Right lobe of liver (tissue), 6 donors: ENCODE results near the gene CDHR2. TPM values are rescaled to one million over a fixed set of nuclear protein-coding genes. Genes with fewer than 3 reads are reported as not detected.

ENCODE experiments used
- ATAC-seq, 4 donors: fragments of 200-7000 bp; cut with Tn5 transposase; one replicate each; pipeline ENCODE4 v1.9.1; 2020; ENCODE audit warnings: mild to moderate bottlenecking in 4 of 4, moderate library complexity in 4 of 4
- DNase-seq, 3 donors: peaks; one replicate each; pipeline ENCODE4 v3.0.0-alpha.2; 2020
- H3K27ac ChIP-seq, 3 donors: fragments of 200-600 bp; one replicate each; pipeline ENCODE4 v1.8.0; 2022
- H3K27me3 ChIP-seq, 2 donors: fragments of 200-600 bp; one replicate each; pipeline ENCODE4 v1.8.0; 2022
- H3K36me3 ChIP-seq, 4 donors: fragments of 200-600 bp; sonication (generic) in 1 of 4; one replicate each; pipeline versions ENCODE4 v1.5.1 to v1.8.0; 2017 to 2022; ENCODE audit warnings: control low read depth in 1 of 4
- H3K4me1 ChIP-seq, 4 donors: fragments of 200-600 bp; sonication (generic) in 1 of 4; one replicate each; pipeline versions ENCODE4 v1.5.1 to v1.8.0; 2017 to 2022; ENCODE audit warnings: control low read depth in 1 of 4
- H3K4me3 ChIP-seq, 3 donors: fragments of 200-600 bp; one replicate each; pipeline ENCODE4 v1.8.0; 2022
- H3K9me3 ChIP-seq, 4 donors: fragments of 200-600 bp; sonication (generic) in 1 of 4; one replicate each; pipeline versions ENCODE4 v1.5.1 to v1.8.0; 2017 to 2022; ENCODE audit warnings: control low read depth in 1 of 4
- POLR2A ChIP-seq: fragments of 450-650 bp; IDR thresholded peaks from one replicate; pipeline ENCODE4 v1.6.1; 2017; ENCODE audit warnings: antibody characterized with exemption, mild to moderate bottlenecking
- WGBS: methylation state at CpG from one replicate; pipeline ENCODE4 v1.1.6; 2018; ENCODE audit warnings: low coverage, low lambda C conversion rate; ENCODE audit not compliant: insufficient coverage; ENCODE audit errors: missing lambda C conversion rate; 5-methylcytosine and 5-hydroxymethylcytosine counted together
- intact Hi-C, 2 donors: fragments of 100-400 bp; cut with DNase I; formaldehyde crosslinking; loops; one replicate each; pipeline versions ENCODE4 v1.11.2 to v1.14.1; 2022
- total RNA-seq, 6 experiments: library from RNA; depleted of rRNA in 2 of 6; stranded (reverse); fragments of >200 nt in 2 of 6; fragmentation: NEBNext Ultra II Directional in 3 of 6; extraction: Animal tissue kit (Norgen Biotek cat#: 25700) in 3 of 6; gene quantifications; one replicate each; pipeline versions ENCODE4 v1.1.0 to v1.2.4, GENCODE V29; 2016 to 2023
- TF ChIP-seq, protein P1 (sequence below), 4 donors: fragments of 200-600 bp in 3 of 4; fragments of 450-650 bp in 1 of 4; IDR thresholded peaks; one replicate each; pipeline versions ENCODE4 v1.5.1 to v1.8.0; 2016 to 2022; ENCODE audit warnings: antibody characterized with exemption in 4 of 4, mild to moderate bottlenecking in 2 of 4
- donor health status: DM: no; HTN: yes; CAD: no.
- donor health status: DM: no; HTN: no; CAD: no.
- donor health status: DM: no; HTN: no; CAD: no.
- donor health status: DM: no; HTN: yes; CAD: no.
- donor health status: DM: no; HTN: yes; CAD: no.

The CDHR2 gene
- total RNA-seq, 6 experiments from 2014 or later, result 6.8 to 89.2 (median 41.2) TPM

DNA sequence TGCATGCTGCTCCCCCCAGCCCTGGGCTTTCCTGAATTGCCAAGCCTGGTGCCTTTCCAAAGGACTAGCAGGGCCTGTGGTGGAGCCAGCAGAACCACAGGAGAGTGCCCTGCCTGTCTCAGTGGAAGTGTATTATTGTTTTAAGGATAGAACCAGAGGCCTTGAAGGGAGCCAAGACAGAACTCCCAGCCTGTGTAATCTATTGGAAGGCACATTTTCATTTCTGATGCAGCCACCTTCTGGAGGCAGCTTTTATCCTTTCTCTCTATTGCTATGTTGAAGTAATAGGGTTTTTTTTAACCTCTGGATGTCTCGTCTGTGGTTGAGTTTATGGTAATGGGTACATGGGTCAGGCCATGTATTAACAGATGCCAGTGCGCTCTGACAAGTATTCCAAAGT lies 41.2 kb upstream of the CDHR2 start:
- intact Hi-C loops, result no loop called here
- Histone ChIP-seq H3K4me1 (no peaks in the 10 kb centered on the region), H3K36me3 (peaks cover 0 to 53% (median 21%) of the 10 kb centered on the region in 4 donors), H3K9me3 (no peaks in the 10 kb centered on the region), H3K27me3 (no peaks in the 10 kb centered on the region), H3K4me3 (no peak overlapping the region), H3K27ac (no peak overlapping the region)
- no peak for ATAC-seq
- DNase-seq, result no peak
- TF ChIP-seq, protein P1, sequence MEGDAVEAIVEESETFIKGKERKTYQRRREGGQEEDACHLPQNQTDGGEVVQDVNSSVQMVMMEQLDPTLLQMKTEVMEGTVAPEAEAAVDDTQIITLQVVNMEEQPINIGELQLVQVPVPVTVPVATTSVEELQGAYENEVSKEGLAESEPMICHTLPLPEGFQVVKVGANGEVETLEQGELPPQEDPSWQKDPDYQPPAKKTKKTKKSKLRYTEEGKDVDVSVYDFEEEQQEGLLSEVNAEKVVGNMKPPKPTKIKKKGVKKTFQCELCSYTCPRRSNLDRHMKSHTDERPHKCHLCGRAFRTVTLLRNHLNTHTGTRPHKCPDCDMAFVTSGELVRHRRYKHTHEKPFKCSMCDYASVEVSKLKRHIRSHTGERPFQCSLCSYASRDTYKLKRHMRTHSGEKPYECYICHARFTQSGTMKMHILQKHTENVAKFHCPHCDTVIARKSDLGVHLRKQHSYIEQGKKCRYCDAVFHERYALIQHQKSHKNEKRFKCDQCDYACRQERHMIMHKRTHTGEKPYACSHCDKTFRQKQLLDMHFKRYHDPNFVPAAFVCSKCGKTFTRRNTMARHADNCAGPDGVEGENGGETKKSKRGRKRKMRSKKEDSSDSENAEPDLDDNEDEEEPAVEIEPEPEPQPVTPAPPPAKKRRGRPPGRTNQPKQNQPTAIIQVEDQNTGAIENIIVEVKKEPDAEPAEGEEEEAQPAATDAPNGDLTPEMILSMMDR (IDR thresholded peaks at IDR 0.05), result no peak
- no peak for TF ChIP-seq POLR2A
- 100% methylated on average over 2 of the region's 2 CpGs for WGBS

DNA sequence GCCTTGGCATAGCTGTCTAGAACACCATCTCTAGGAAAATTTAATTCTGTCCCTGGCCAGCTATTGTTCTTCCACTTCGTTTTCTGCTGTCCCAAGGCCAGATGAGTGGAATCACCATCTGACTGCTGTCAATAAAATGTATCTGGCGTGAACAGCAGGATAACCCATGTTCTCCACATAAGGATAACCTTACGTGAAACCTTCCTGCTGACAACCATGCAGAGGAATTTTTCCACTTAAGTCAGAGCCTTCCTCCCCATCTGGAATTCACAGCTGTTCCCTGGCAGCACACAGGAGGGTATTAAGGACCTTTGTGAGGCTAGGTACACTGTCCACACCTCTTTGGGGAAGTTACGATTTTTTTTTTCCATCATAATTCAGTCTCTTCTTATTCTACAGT lies 40.5 kb upstream of the CDHR2 start:
- ATAC-seq, result no peak
- peaks cover 0 to 48% (median 19%) of the 10 kb centered on the region in 4 donors for H3K36me3 ChIP-seq
- intact Hi-C loops, result no loop called here
- H3K27ac ChIP-seq, result no peak overlapping the region
- no peak overlapping the region for H3K4me3 ChIP-seq
- H3K27me3 ChIP-seq, result no peaks in the 10 kb centered on the region
- WGBS, result 73% methylated on average over 4 of the region's 4 CpGs
- no peak for DNase-seq
- no peaks in the 10 kb centered on the region for H3K9me3 ChIP-seq
- no peaks in the 10 kb centered on the region for H3K4me1 ChIP-seq
- TF ChIP-seq POLR2A, result no peak
- TF ChIP-seq, protein P1 (IDR thresholded peaks at IDR 0.05), result no peak

DNA sequence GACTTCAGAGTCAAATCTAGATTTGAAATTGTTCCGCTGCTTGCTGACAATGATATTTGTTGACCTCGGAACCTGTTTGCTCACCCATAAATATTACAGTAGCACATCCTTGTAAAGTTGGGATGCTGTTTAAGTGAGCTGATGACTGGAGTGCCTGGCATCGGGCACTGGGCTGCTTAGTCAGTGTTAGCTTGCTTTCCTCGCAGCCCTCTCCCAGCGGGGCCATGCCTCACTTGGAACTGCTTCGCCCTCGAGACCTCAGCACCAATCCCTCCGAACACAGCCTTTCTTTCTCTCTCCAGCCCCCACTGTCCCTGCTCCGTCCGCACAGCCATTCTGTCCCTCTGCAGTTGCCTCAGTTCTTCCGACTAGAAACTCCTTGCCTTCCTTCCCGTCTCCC lies 35.4 kb upstream of the CDHR2 start:
- DNase-seq, result no peak
- intact Hi-C loops, result no loop called here
- WGBS, result 74% methylated on average over 12 of the region's 12 CpGs

DNA sequence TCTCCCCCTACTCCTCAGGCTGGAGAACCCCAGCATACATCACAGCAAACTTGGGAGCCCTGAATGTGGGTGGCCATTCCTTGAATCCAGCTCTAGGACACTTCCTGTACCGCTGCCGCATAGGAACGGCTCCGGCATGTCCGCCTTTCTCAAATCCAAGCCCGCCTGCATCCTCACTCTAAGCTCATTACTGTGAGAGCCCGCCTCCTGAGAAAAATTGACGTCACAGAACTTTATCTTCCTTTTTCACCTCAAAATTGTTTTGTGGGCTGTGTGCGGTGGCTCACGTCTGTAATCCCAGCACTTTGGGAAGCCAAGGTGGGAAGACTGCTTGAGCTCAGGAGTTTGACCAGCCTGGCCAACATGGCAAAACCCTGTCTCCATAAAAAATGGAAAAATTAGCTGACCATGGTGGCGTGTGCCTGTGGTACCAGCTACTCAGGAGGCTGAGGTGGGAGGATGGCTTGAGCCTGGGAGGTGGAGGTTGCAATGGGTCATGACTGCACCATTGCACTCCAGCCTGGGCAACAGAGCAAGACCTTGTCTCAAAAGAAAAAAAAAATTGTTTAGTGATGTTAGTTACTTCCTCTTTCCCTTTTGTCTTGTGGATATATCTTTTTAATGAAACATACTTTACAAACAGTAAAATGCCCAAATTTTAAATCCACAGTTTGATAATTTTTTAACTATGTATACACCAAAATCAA lies 34.7 kb upstream of the CDHR2 start:
- ATAC-seq, result no peak
- WGBS, result 70% methylated on average over 10 of the region's 11 CpGs
- H3K9me3 ChIP-seq, result no peaks in the 10 kb centered on the region
- no peaks in the 10 kb centered on the region for H3K27me3 ChIP-seq
- intact Hi-C loops, result no loop called here
- no peaks in the 10 kb centered on the region for H3K36me3 ChIP-seq
- no peak overlapping the region for H3K27ac ChIP-seq
- no peak for TF ChIP-seq POLR2A
- no peak for DNase-seq
- H3K4me1 ChIP-seq, result no peaks in the 10 kb centered on the region
- H3K4me3 ChIP-seq, result no peak overlapping the region

More for the DNA sequence above, 35.4 kb upstream of the CDHR2 start:
- no peak overlapping the region for H3K27ac ChIP-seq
- TF ChIP-seq, protein P1 (IDR thresholded peaks at IDR 0.05), result no peak
- no peak for TF ChIP-seq POLR2A
- no peaks in the 10 kb centered on the region for H3K9me3 ChIP-seq
- H3K36me3 ChIP-seq, result peaks cover 0 to 6% (median under 1%) of the 10 kb centered on the region in 4 donors
- no peak overlapping the region for H3K4me3 ChIP-seq
- H3K27me3 ChIP-seq, result no peaks in the 10 kb centered on the region
- H3K4me1 ChIP-seq, result no peaks in the 10 kb centered on the region
- no peak for ATAC-seq

DNA sequence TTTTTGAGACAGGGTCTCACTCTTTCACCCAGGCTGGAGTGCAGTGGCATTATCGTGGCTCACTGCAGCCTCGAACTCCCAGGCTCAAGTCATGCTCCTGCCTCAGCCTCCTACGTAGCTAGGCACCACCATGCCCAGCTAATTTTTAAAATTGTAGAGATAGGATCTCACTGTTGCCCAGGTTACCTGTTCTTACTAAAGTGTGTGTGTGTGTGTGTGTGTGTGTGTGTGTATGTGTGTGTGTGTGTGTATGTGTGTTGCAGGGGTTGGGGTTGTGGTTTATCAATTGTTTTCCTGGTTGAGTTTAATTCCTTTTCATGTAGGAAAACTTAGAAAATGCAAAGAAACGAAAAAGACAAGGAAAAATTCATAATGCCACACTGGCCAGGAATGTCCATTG lies 33.7 kb upstream of the CDHR2 start:
- Histone ChIP-seq H3K4me1 (no peaks in the 10 kb centered on the region), H3K36me3 (no peaks in the 10 kb centered on the region), H3K27me3 (no peaks in the 10 kb centered on the region), H3K4me3 (no peak overlapping the region), H3K27ac (no peak overlapping the region), H3K9me3 (no peaks in the 10 kb centered on the region)
- 74% methylated on average over 4 of the region's 4 CpGs for WGBS
- no peak for ATAC-seq
- intact Hi-C loops, result no loop called here
- DNase-seq, result no peak
- no peak for TF ChIP-seq POLR2A
- TF ChIP-seq, protein P1 (IDR thresholded peaks at IDR 0.05), result no peak
